ENCODE measurements around the gene CYB561D1. TPM values are rescaled to one million over a fixed set of nuclear protein-coding genes. Genes with fewer than 3 reads are reported as not detected.

The CYB561D1 gene
- total RNA-seq, 1 donor from 2014 or later: 13.1 TPM

DNA sequence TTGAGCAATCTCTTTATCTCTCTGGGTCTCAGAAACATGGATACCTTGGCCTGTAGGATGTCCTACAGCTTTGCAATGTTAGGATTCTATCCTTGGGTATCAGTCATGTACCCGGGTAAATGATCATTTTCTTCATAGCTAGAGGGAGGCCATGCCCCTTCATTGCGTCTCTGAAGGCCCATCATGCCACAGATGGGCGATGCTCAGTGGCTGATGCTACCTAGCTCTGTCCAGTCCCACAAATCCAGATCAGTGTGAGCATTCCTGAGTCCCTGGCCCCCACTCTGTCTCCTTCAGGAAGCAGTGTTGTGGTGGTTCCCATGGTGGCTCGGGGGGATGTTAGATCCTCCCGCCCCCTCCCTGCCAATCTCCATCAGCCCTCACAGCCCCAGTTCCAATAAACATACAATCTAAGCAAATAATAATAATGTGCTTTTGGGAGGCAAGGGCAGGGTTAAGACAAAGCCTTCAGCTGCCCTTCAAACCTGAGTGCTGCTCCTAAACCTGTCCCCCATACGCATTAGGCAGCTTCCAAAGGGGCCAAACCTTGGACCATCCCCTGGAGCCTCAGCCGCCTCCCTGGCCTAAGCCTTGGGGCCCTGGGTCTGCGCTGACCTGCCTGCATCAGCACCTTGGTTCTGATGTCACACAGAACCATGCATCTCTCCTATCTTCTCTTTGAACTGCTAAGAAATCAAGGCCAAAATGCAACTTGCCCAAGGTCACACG, 45.1 kb downstream of the CYB561D1 start:
- Histone ChIP-seq H3K36me3 (no peaks in the 10 kb centered on the region), H3K9me3 (no peaks in the 10 kb centered on the region), H3K4me1 (no peaks in the 10 kb centered on the region), H3K27ac (no peak overlapping the region), H3K4me3 (no peak overlapping the region), H3K27me3 (no peaks in the 10 kb centered on the region)
- TF ChIP-seq, protein P1, sequence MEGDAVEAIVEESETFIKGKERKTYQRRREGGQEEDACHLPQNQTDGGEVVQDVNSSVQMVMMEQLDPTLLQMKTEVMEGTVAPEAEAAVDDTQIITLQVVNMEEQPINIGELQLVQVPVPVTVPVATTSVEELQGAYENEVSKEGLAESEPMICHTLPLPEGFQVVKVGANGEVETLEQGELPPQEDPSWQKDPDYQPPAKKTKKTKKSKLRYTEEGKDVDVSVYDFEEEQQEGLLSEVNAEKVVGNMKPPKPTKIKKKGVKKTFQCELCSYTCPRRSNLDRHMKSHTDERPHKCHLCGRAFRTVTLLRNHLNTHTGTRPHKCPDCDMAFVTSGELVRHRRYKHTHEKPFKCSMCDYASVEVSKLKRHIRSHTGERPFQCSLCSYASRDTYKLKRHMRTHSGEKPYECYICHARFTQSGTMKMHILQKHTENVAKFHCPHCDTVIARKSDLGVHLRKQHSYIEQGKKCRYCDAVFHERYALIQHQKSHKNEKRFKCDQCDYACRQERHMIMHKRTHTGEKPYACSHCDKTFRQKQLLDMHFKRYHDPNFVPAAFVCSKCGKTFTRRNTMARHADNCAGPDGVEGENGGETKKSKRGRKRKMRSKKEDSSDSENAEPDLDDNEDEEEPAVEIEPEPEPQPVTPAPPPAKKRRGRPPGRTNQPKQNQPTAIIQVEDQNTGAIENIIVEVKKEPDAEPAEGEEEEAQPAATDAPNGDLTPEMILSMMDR (IDR thresholded peaks at IDR 0.05): no peak
- no peak for ATAC-seq
- intact Hi-C loops (cut with DNase I): no loop called here
- DNase-seq: no peak

- Histone ChIP-seq H3K4me1 (no peaks in the 10 kb centered on the region), H3K4me3 (no peak within 1 kb of the TSS), H3K27ac (no peak within 1 kb of the TSS), H3K9me3 (no peaks in the 10 kb centered on the region), H3K36me3 (no peaks in the 10 kb centered on the region), H3K27me3 (no peaks in the 10 kb centered on the region)
- DNase-seq (no peak), ATAC-seq (no peak)
- TF ChIP-seq, protein P1 (IDR thresholded peaks at IDR 0.05): no peak
- intact Hi-C loops (cut with DNase I): loop anchor here (10.0 kb wide), 1 partner anchor 235 kb away; no protein-coding TSS in a partner anchor
These were observed 45.8 kb downstream of the CYB561D1 start, which contains the start of gene GPR61 for GRCh38 chr1:109539676-109540075. TSS of gene GPR61 (plus strand) at chr1:109539872. CDS start at chr1:109543023, 3,151 bp downstream.

DNA sequence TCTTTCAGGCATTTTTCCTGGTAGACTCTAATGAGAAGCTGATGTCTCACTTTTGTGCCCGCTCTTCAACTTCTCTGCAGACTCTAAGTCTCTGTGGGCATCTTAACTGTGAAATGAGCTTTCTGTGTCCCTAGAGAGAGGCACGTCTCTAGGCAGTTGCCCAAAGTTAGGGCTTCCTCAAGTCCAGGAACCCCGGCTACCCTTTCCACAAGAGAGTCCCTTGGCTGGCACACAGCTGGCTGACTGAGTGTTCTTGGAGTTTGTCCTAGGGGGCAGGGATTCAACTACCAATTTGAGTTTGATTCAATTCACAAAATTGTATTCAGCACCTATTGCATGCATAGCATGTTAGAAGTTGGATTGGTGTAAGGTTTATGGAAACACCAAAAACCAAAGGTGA, 47.2 kb downstream of the CYB561D1 start:
- intact Hi-C loops (cut with DNase I): loop anchor here (10.0 kb wide), 1 partner anchor 234 kb away; no protein-coding TSS in a partner anchor
- TF ChIP-seq, protein P1 (IDR thresholded peaks at IDR 0.05): no peak
- no peaks in the 10 kb centered on the region for H3K9me3 ChIP-seq

DNA sequence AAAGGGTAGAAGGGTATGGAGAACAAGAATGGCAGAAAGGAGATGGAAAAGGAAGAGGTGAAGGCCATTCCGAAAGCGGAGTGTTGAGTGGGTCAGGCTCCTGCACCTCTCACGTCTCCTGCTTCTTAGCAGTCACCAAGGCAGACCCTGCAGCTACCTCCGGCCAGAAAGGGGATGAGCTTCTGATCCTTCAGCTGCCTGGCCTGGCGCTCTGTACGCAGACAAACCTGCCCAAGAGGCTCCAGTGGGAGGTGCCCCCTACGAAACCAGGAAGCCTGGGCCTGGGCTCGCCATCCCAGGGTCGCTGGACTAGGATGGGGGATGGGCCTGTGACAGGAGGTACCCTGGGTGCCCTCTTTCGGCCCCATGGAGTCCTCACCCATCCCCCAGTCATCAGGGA, 48.8 kb downstream of the CYB561D1 start:
- Histone ChIP-seq H3K4me3 (no peak overlapping the region), H3K36me3 (no peaks in the 10 kb centered on the region), H3K9me3 (no peaks in the 10 kb centered on the region), H3K27ac (no peak overlapping the region), H3K4me1 (peaks cover 13% of the 10 kb centered on the region), H3K27me3 (no peaks in the 10 kb centered on the region)
- TF ChIP-seq, protein P1 (IDR thresholded peaks at IDR 0.05): no peak
- no peak for DNase-seq
- intact Hi-C loops (cut with DNase I): loop anchor here (10.0 kb wide), 1 partner anchor 232 kb away; no protein-coding TSS in a partner anchor
- ATAC-seq: no peak

More for the DNA sequence above, 47.2 kb downstream of the CYB561D1 start:
- no peak for DNase-seq
- no peaks in the 10 kb centered on the region for H3K4me1 ChIP-seq
- no peak overlapping the region for H3K4me3 ChIP-seq
- no peak overlapping the region for H3K27ac ChIP-seq
- no peaks in the 10 kb centered on the region for H3K36me3 ChIP-seq
- no peaks in the 10 kb centered on the region for H3K27me3 ChIP-seq
- no peak for ATAC-seq

DNA sequence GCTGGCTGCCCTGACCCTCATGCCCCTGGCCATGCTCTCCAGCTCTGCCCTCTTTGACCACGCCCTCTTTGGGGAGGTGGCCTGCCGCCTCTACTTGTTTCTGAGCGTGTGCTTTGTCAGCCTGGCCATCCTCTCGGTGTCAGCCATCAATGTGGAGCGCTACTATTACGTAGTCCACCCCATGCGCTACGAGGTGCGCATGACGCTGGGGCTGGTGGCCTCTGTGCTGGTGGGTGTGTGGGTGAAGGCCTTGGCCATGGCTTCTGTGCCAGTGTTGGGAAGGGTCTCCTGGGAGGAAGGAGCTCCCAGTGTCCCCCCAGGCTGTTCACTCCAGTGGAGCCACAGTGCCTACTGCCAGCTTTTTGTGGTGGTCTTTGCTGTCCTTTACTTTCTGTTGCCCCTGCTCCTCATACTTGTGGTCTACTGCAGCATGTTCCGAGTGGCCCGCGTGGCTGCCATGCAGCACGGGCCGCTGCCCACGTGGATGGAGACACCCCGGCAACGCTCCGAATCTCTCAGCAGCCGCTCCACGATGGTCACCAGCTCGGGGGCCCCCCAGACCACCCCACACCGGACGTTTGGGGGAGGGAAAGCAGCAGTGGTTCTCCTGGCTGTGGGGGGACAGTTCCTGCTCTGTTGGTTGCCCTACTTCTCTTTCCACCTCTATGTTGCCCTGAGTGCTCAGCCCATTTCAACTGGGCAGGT, 49.5 kb downstream of the CYB561D1 start:
- no peaks in the 10 kb centered on the region for H3K9me3 ChIP-seq
- DNase-seq: no peak

More for the DNA sequence above, 49.5 kb downstream of the CYB561D1 start:
- Histone ChIP-seq H3K4me1 (peaks cover 13% of the 10 kb centered on the region), H3K36me3 (no peaks in the 10 kb centered on the region), H3K4me3 (no peak overlapping the region), H3K27me3 (no peaks in the 10 kb centered on the region), H3K27ac (no peak overlapping the region)
- TF ChIP-seq, protein P1 (IDR thresholded peaks at IDR 0.05): no peak
- intact Hi-C loops (cut with DNase I): loop anchor here (10.0 kb wide), 1 partner anchor 231 kb away; no protein-coding TSS in a partner anchor
- ATAC-seq: no peak

Data from upper lobe of right lung (tissue), 1 donor.